Naive thymus-derived CD8-positive, alpha-beta T cell (primary cell): ENCODE measurements around the gene CAPN14. TPM values are rescaled to one million over a fixed set of nuclear protein-coding genes. Genes with fewer than 3 reads are reported as not detected.
A peak's percentile ranks its signal among the peaks of the same experiment; 100 is the strongest.

Experiments
- ATAC-seq, 2 donors: fragments of 150-1000 bp; cut with Tn5 transposase in 1 of 2; sonication (Bioruptor Pico), chemical (Tn5 transposase) in 1 of 2; 1 replicate in 1 of 2; 2 replicates in 1 of 2; pipeline ENCODE4 v1.10.0; 2021; ENCODE audit warnings: mild to moderate bottlenecking in 2 of 2, moderate library complexity in 2 of 2
- POLR2A ChIA-PET: fragments of 350-600 bp; sonication (Branson Sonifier 250); formaldehyde crosslinking; loops from one replicate; lab custom pipeline; 2021; ENCODE audit warnings: antibody characterized with exemption; lab: Charles Lee
- DNase-seq, 10 donors: peaks; one replicate each; pipeline versions ENCODE4 v3.0.0 to v3.0.0-alpha.2; 2020 to 2022
- H3K27ac Mint-ChIP-seq, 10 donors: one replicate each; pipeline ENCODE4 v1.8.0; 2020 to 2022; ENCODE audit warnings: mild to moderate bottlenecking in 10 of 10, mixed read lengths in 10 of 10, moderate library complexity in 4 of 10, inconsistent platforms in 1 of 10
- H3K27me3 Mint-ChIP-seq, 5 donors: one replicate each; pipeline ENCODE4 v1.8.0; 2021 to 2022; ENCODE audit warnings: mixed read lengths in 5 of 5
- H3K36me3 Mint-ChIP-seq, 3 donors: one replicate each; pipeline ENCODE4 v1.8.0; 2020 to 2022; ENCODE audit warnings: mixed read lengths in 3 of 3, mild to moderate bottlenecking in 2 of 3, inconsistent platforms in 1 of 3
- H3K4me1 Mint-ChIP-seq, 4 donors: one replicate each; pipeline ENCODE4 v1.8.0; 2021 to 2022; ENCODE audit warnings: mixed read lengths in 4 of 4
- H3K4me3 Mint-ChIP-seq, 10 donors: one replicate each; pipeline ENCODE4 v1.8.0; 2020 to 2022; ENCODE audit warnings: mild to moderate bottlenecking in 10 of 10, mixed read lengths in 10 of 10, moderate library complexity in 6 of 10, inconsistent platforms in 1 of 10
- H3K9me3 Mint-ChIP-seq, 9 donors: one replicate each; pipeline ENCODE4 v1.8.0; 2020 to 2022; ENCODE audit warnings: mixed read lengths in 9 of 9, mild to moderate bottlenecking in 3 of 9, inconsistent platforms in 1 of 9, moderate library complexity in 1 of 9
- polyA plus RNA-seq, 3 donors: library from polyadenylated mRNA; unstranded; fragments of 300-500 nt; fragmentation: Illumina TruSeq; gene quantifications; one replicate each; pipeline ENCODE4 v1.2.3, GENCODE V29; 2021
- total RNA-seq, 8 experiments: library from RNA in 2 of 8; stranded (reverse) in 2 of 8; gene quantifications; one replicate each; pipeline ENCODE4 v1.2.3 and lab custom pipeline; 2021 to 2026

CAPN14 gene
- total and polyA plus RNA-seq, 5 experiments from 2014 or later = 0.09 to 0.65 (median 0.29) TPM; not detected in 1

GRCh38 chr2:31171142-31171541 lies 46.2 kb downstream of the CAPN14 start:
- Mint-ChIP-seq H3K27me3 (peaks cover 0 to 4% (median 0%) of the 10 kb centered on the region in 5 donors), H3K36me3 (no peaks in the 10 kb centered on the region), H3K4me1 (peaks cover 0 to 5% (median 0%) of the 10 kb centered on the region in 4 donors), H3K27ac (no peak overlapping the region), H3K4me3 (no peak overlapping the region), H3K9me3 (no peaks in the 10 kb centered on the region)
- ATAC-seq (no peak), DNase-seq (no peak)
- POLR2A ChIA-PET = no interaction called here

- Mint-ChIP-seq H3K9me3 (no peaks in the 10 kb centered on the region), H3K27ac (peak overlapping the region in 1 of 10 donors; percentile 13), H3K27me3 (peaks cover 0 to 4% (median 0%) of the 10 kb centered on the region in 5 donors), H3K36me3 (no peaks in the 10 kb centered on the region), H3K4me3 (no peak overlapping the region), H3K4me1 (peaks cover 0 to 5% (median under 1%) of the 10 kb centered on the region in 4 donors)
- ATAC-seq (peak; percentile 57 to 78), DNase-seq (peak in 9 of 10 donors; percentile 9 to 65 (median 30))
- POLR2A ChIA-PET = interaction anchor here (1.0 kb wide), 1 partner anchor 458 kb away, joined by 3 read pairs; no protein-coding TSS in a partner anchor
These were observed 47.1 kb downstream of the CAPN14 start for GRCh38 chr2:31170071-31170698.

DNA sequence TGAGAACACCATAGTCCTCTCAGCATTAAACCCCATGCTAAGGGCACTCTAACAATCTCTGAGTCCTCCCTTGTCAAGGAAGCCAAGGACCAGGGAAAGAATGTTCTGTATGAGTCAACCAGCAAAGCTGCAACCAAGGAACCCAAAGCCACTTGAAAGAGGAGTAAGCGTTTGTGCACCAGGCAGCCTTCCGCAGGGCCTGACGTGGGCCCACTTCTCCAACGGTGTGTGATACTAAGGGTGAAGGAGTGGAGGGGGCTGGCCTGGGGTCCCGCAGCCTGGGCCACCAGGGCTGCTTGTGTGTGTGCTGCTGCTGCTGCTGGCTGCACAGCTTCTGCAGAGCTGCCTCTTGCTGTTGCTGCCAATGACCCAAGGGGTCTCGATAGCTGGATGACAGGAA lies 49.0 kb downstream of the CAPN14 start:
- H3K4me3 Mint-ChIP-seq = no peak overlapping the region
- H3K9me3 Mint-ChIP-seq = no peaks in the 10 kb centered on the region
- no peak for ATAC-seq
- POLR2A ChIA-PET = no interaction called here
- DNase-seq = no peak
- H3K4me1 Mint-ChIP-seq = peaks cover 0 to 12% (median 6%) of the 10 kb centered on the region in 4 donors
- H3K27me3 Mint-ChIP-seq = peaks cover 0 to 8% (median 2%) of the 10 kb centered on the region in 5 donors
- no peaks in the 10 kb centered on the region for H3K36me3 Mint-ChIP-seq
- peak overlapping the region in 1 of 10 donors; percentile 36 for H3K27ac Mint-ChIP-seq

DNA sequence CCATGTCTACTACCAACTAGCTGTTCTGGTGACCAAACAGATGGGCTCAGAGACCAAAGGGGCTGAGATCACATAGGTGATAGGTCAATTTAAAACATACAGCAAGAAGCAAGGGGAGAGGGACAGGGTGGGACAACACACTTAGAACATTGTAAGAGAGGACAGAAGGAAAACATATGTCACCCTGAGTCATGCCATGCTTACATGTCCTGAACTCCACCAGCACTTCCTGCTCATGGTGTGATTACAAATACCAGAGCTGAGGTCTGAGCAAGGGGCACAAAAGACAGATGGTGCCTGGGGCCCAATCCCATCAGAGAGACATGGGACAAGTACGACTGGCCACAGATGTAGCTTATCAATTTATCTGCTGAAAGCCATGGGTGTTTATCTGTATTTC lies 50.4 kb downstream of the CAPN14 start:
- H3K4me3 Mint-ChIP-seq = no peak overlapping the region
- POLR2A ChIA-PET = no interaction called here
- H3K27ac Mint-ChIP-seq = peak overlapping the region in 1 of 10 donors; percentile 35
- ATAC-seq (no peak), DNase-seq (no peak)
- H3K4me1 Mint-ChIP-seq = peaks cover 0 to 12% (median 6%) of the 10 kb centered on the region in 4 donors
- peaks cover 0 to 8% (median 2%) of the 10 kb centered on the region in 5 donors for H3K27me3 Mint-ChIP-seq
- H3K36me3 Mint-ChIP-seq = no peaks in the 10 kb centered on the region
- no peaks in the 10 kb centered on the region for H3K9me3 Mint-ChIP-seq

- Mint-ChIP-seq H3K27me3 (peaks cover 0 to 7% (median 2%) of the 10 kb centered on the region in 5 donors), H3K9me3 (no peaks in the 10 kb centered on the region), H3K4me3 (no peak overlapping the region), H3K27ac (no peak overlapping the region), H3K36me3 (no peaks in the 10 kb centered on the region), H3K4me1 (peaks cover 0 to 7% (median 6%) of the 10 kb centered on the region in 4 donors)
- POLR2A ChIA-PET = no interaction called here
- ATAC-seq (no peak), DNase-seq (no peak)
These were observed 54.2 kb downstream of the CAPN14 start for GRCh38 chr2:31163011-31163539.

DNA sequence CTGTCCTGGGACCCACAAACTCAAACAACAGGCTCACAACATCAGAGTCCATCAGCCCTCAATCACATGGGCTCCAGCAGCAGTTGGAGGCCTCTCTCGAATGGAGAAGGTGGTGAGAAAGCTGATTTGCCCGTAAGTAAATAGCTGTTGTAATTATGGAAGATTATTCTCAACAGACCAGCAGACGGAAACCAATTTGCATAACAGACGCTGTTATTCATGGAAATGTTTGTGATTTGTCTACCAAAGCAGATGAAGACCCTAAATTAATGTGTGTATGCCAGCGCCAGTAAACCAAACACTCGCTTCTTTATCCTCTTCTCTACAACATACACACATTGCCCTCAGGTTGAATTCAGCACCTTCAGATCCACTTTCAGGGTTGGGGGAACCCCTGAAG lies 55.7 kb downstream of the CAPN14 start:
- H3K9me3 Mint-ChIP-seq = no peaks in the 10 kb centered on the region
- H3K27ac Mint-ChIP-seq = no peak overlapping the region
- H3K4me3 Mint-ChIP-seq = no peak overlapping the region
- H3K36me3 Mint-ChIP-seq = no peaks in the 10 kb centered on the region
- POLR2A ChIA-PET = interaction anchor here (0.6 kb wide), 1 partner anchor 9 kb away, joined by 3 read pairs; no protein-coding TSS in a partner anchor
- ATAC-seq = no peak
- peaks cover 0 to 9% (median 2%) of the 10 kb centered on the region in 5 donors for H3K27me3 Mint-ChIP-seq
- peaks cover 0 to 7% (median 6%) of the 10 kb centered on the region in 4 donors for H3K4me1 Mint-ChIP-seq
- no peak for DNase-seq

DNA sequence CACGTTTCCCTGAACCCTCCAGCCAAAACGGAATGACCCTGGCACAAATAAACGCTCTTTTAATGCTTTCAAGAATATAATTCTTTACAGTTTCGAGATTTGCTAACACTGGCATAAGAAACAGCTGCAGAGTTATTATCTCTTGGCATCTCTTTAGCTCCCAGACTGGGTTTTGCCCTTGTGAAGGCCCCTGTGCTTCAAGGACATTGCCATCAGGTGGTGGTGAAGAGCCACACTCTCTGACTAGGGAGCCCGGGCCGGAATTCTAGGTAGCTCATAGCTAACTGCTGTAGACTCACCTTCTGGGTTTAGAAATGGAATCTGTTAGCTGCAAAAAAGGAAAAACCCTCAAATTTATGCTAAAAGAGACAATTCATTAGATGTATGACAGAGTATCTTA lies 65.8 kb downstream of the CAPN14 start:
- Mint-ChIP-seq H3K9me3 (peaks cover 0 to 2% (median 0%) of the 10 kb centered on the region in 9 donors), H3K27me3 (peaks cover 0 to 8% (median 2%) of the 10 kb centered on the region in 5 donors), H3K36me3 (no peaks in the 10 kb centered on the region), H3K27ac (no peak overlapping the region), H3K4me3 (no peak overlapping the region), H3K4me1 (no peaks in the 10 kb centered on the region)
- ATAC-seq = no peak
- POLR2A ChIA-PET = no interaction called here
- no peak for DNase-seq

GRCh38 chr2:31150120-31150670 lies 67.1 kb downstream of the CAPN14 start:
- ATAC-seq (no peak), DNase-seq (no peak)
- Mint-ChIP-seq H3K27me3 (peaks cover 0 to 11% (median 2%) of the 10 kb centered on the region in 5 donors), H3K27ac (no peak overlapping the region), H3K4me1 (no peaks in the 10 kb centered on the region), H3K36me3 (no peaks in the 10 kb centered on the region), H3K9me3 (peaks cover 0 to 2% (median 0%) of the 10 kb centered on the region in 9 donors), H3K4me3 (no peak overlapping the region)
- POLR2A ChIA-PET = no interaction called here

GRCh38 chr2:31148514-31148913 lies 68.8 kb downstream of the CAPN14 start:
- peaks cover 0 to 12% (median 2%) of the 10 kb centered on the region in 5 donors for H3K27me3 Mint-ChIP-seq
- H3K4me3 Mint-ChIP-seq = no peak overlapping the region
- H3K36me3 Mint-ChIP-seq = no peaks in the 10 kb centered on the region
- H3K4me1 Mint-ChIP-seq = no peaks in the 10 kb centered on the region
- ATAC-seq = no peak
- POLR2A ChIA-PET = no interaction called here
- no peak for DNase-seq
- peaks cover 0 to 2% (median 0%) of the 10 kb centered on the region in 9 donors for H3K9me3 Mint-ChIP-seq
- H3K27ac Mint-ChIP-seq = no peak overlapping the region

DNA sequence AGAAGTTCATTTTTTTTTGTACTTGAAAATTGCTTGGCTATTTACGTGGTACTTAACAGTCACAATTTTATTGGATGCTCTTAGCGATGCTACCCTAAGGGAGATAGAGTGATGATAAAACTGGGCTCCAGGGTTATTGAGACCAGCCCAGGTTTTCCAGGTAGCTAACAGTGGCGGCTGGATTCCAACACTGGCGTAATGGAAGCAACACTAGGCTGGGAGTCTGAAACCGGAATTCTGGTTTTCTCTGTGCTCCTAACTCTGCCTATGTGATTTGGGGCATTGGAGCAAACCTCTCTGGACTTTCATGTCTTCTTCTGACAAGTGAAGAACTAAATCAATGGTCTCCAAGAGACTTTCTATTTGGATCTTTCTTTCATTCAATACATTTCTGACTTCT lies 69.7 kb downstream of the CAPN14 start:
- Mint-ChIP-seq H3K9me3 (peaks cover 0 to 2% (median 0%) of the 10 kb centered on the region in 9 donors), H3K36me3 (no peaks in the 10 kb centered on the region), H3K27ac (no peak overlapping the region), H3K27me3 (peaks cover 0 to 12% (median 2%) of the 10 kb centered on the region in 5 donors), H3K4me1 (no peaks in the 10 kb centered on the region), H3K4me3 (no peak overlapping the region)
- DNase-seq (no peak), ATAC-seq (no peak)
- POLR2A ChIA-PET = no interaction called here

- Mint-ChIP-seq H3K27ac (no peak overlapping the region), H3K9me3 (no peaks in the 10 kb centered on the region), H3K27me3 (peaks cover 2 to 22% (median 9%) of the 10 kb centered on the region in 5 donors), H3K4me3 (no peak overlapping the region), H3K4me1 (peaks cover under 1 to 1% (median 1%) of the 10 kb centered on the region in 4 donors), H3K36me3 (no peaks in the 10 kb centered on the region)
- DNase-seq = no peak
- no peak for ATAC-seq
- POLR2A ChIA-PET = no interaction called here
These were observed 75.2 kb downstream of the CAPN14 start for GRCh38 chr2:31142110-31142509.

- H3K9me3 Mint-ChIP-seq = no peaks in the 10 kb centered on the region
- no peak overlapping the region for H3K4me3 Mint-ChIP-seq
- peaks cover 6 to 7% (median 7%) of the 10 kb centered on the region in 4 donors for H3K4me1 Mint-ChIP-seq
- H3K27ac Mint-ChIP-seq = no peak overlapping the region
- ATAC-seq (no peak), DNase-seq (no peak)
- peaks cover 8 to 28% (median 14%) of the 10 kb centered on the region in 5 donors for H3K27me3 Mint-ChIP-seq
- POLR2A ChIA-PET = no interaction called here
- H3K36me3 Mint-ChIP-seq = no peaks in the 10 kb centered on the region
These were observed 75.8 kb downstream of the CAPN14 start for GRCh38 chr2:31141443-31142085.

GRCh38 chr2:31140151-31140550 lies 77.2 kb downstream of the CAPN14 start:
- no peak for ATAC-seq
- no peak overlapping the region for H3K4me3 Mint-ChIP-seq

More at GRCh38 chr2:31140151-31140550, 77.2 kb downstream of the CAPN14 start:
- Mint-ChIP-seq H3K36me3 (no peaks in the 10 kb centered on the region), H3K4me1 (peaks cover 8 to 11% (median 10%) of the 10 kb centered on the region in 4 donors), H3K27ac (no peak overlapping the region), H3K27me3 (peaks cover 22 to 42% (median 29%) of the 10 kb centered on the region in 5 donors), H3K9me3 (no peaks in the 10 kb centered on the region)
- DNase-seq = no peak
- POLR2A ChIA-PET = no interaction called here
